Measurements from ENCODE around the gene YWHAE.
"Not testable (repeated sequence)": the region's sequence is repeated elsewhere in the genome, so short reads cannot be mapped to it uniquely, and the experiment has no call there.

YWHAE gene

DNA sequence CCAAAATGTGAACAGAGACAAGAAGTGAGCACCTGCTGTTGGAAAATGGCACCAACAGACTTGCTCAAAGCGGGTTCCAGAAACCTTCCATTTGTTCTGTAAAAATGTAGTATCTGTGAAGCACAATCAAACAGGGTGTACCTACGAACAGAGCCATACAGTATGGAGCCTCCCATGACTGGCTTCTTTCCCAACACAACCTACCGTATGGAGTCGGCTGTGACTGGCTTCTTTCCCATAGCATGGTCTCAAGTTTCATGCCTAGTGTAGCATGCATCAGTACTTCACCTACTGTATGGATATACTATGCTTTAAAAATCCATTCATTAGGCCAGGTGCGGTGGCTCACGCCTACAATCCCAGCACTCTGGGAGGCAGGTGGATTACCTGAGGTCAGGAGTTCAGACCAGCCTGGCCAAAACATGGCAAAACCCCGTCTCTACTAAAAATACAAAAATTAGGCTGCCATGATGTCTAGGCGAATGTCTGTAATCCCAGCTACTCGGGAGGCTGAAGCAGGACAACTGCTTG lies 26.2 kb downstream of the YWHAE start:
- DNase-seq (ENCODE audit: low spot score) = no peak

DNA sequence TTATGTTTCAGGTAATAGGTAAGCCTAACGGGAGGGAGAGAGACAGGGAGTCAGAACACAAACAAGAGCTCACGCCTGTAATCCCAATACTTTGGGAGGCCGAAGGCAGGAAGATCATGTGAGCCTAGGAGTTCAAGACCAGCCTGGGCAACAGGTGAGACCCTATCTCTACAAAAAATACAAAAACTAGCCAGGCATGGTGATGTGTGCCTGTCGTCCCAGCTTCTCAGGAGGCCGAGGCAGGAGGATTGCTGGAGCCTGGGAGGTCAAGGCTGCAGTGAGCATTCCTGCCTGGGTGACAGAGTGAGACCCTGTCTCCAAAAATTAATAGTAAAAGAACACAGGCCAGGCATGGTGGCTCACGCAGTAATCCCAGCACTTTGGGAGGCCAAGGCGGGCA lies 27.4 kb downstream of the YWHAE start:
- no peak for DNase-seq (ENCODE audit: low spot score)

DNA sequence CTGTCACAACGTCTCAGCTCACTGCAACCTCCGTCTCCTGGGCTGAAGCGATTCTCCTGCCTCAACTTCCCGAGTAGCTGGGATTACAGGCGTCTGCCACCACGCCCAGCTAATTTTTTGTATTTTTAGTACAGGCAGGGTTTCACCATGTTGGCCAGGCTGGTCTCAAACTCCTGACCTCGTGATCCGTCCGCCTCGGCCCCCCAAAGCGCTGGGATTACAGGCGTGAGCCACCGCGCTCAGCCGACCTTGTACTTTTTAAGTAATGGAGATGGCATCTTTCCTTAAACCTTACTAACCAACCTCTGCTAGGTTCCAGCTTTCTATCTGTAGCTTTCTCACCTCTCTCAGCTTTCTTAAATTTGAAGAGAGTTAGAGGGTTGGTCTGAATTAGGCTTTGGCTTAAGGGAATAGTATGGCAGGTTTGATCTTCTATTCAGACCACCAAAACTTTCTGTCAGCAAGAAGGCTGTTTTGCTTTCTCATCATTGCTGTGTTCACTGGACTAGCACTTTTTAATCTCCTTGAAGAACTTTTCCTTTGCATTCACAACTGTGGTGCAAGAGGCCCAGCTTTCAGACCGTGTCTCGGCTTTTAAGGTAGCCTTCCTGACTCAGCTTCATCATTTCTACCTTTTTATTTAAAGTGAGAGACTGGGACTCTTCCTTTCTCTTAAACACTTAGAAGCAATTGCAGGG lies 28.0 kb downstream of the YWHAE start:
- no peak for DNase-seq (ENCODE audit: low spot score)

DNA sequence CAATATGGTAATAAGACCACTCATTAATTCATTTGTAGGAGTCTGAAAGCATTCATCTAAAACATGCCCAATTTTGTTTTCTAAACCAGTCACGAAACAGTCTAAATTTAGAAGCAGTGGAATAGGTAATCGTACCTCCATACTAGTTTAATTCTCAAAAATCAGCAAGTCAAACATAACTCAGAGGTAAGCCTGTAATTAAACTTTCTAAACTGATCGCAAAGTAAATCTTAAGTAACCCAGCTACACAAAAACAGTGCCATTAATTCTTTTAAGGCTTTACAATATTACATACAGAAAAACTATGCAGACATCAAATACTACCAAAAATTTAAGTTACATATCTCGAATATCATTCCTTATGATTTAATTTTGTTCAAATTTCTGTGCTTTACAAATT lies 31.4 kb downstream of the YWHAE start:
- DNase-seq (ENCODE audit: low spot score) = no peak

DNA sequence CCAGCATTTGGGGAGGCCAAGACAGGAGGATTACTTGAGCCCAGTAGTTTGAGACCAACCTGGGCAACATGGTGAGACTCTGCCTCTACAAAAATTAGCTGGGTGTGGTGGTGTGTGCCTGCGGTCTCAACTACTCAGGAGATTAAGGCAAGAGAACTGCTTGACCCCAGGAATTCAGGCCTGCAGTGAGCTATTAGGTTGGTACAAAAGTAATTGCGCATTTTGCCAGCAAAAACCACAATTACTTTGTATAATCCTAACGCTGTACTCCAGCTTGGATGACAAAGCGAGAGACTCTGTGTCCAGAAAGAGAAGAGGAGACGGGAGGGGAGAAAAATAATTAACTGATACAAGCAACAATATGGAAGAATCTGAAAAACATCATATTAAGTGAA lies 32.7 kb downstream of the YWHAE start:
- no peak for DNase-seq (ENCODE audit: low spot score)

DNA sequence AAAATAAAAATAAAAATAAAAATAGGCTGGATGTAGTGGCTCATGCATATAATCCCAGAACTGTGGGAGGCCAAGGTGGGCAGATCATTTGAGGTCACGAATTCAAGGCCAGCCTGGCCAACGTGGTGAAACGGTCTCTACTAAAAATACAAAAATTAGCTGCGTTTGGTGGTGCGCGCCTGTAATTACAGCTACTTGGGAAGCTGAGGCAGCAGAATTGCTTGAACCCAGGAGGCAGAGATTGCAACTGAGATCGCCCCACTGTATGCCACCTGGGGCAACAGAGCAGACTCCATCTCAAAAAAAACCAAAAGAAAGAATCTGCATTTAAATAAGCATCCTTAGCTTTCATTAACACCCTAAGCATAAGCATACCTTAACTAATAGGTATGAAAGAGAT lies 33.8 kb downstream of the YWHAE start:
- DNase-seq (ENCODE audit: low spot score) = no peak

DNA sequence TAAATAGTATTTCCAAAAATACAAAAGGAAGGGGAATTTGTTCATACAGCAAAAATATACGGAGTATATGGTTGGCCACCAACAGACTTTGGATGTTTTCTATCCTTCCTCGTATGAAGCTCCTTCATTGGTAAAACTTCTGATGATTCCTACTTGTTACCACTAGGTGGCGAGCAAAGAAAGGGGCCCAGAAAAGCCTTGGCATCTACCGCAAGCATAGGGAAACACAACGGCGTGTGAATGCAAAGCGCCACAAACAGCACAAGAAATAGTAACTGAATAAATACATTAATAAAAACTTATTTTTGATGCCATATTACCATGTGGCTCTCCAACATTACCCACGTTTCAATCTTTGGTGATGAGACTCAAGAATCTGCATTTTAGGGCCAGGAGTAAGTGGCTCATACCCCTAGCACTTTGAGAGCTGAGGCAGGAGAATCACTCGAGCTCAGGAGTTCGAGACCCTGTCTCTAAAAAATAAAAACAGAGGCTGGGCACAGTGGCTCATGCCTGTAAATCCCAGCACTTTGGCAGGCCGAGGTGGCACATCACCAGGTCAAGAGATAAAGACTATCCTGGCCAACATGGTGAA lies 34.5 kb downstream of the YWHAE start:
- peak; percentile 85 for DNase-seq (ENCODE audit: low spot score)

DNA sequence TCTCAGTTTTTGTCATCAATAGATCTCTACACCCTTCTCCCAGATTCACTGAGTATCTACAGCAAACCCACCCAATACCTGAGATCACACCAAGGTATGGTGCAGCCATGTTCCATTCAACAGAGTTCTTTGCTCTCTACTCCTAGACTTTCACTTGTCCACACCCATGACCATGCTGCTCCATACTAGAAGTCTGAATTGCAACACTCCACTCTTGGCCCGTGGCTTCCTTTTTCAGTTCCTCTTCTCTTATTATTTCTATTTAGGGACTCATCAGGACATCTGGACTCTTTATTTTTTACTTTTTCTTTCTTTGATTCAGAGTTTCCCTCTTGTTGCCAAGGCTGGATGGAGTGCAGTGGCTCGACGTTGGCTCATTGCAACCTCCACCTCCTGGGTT lies 37.1 kb downstream of the YWHAE start:
- no peak for DNase-seq (ENCODE audit: low spot score)

DNA sequence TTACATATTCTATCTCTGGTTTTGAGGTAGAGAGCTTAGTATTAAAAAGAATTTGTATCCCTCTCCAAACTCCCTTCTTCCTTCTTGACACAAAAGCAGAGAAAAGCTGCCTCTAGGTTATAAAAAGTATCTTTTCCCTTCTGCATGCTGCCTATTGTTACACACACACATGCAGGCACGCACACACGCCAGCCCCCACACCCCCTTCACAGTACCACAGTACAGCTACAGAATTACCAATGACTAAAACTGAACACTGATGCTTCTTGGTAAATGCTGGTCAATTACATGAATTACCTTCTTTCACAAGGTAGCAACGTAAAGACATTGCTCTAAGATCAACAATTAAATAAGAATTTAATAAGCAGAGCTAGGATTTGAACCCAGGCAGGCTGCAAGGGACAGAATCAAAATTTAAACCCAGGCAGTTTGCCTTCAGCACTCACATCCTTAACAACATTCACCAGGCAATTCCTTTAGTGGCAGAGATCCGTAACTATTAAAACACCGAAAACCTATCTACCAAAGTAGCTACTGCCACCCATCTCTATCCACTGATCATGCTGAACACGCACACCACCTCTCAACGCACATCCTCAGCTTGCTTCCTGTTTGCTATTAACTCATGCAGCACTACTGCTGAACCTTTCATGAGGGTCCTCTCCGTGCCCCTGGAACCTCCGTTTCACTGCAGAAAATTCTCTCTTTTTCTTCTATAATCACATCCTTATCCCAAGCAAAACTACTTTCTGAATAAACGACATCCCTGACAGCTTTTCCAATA lies 37.8 kb downstream of the YWHAE start:
- no peak for DNase-seq (ENCODE audit: low spot score)

DNA sequence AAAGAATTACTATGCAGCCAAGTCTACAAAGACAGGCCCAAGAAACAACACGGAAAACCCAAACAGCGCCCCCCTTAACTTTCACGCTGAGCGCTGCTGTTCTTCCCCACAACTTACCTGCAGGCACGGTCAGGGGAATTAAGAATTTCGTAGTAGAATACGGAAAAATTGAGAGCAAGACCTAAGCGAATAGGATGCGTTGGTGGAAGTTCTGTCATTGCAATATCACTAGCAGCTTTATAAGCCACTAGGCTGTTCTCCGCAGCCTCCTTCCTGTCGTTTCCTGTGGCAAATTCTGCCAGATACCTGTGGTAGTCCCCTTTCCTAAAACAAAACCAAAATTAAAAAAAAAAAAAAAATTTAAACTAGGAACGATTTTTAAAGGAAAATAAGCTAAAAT lies 39.0 kb downstream of the YWHAE start:
- DNase-seq (ENCODE audit: low spot score) = no peak

DNA sequence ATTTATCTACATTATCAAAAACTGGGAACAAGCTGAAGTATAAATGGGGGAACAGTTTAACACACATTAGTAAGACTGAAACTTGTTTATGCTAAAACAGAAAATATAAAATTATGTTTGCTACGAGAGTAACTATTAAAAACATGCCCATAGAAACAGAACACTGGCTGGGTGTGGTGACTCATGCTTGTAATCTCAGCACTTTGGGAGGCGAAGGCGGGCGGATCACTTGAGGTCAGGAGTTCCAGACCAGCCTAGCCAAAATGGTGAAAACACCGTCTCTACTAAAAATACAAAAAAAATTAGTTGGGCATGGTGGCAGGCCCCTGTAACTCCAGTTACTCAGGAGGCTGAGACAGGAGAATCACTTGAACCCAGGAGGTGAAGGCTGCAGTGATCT lies 39.7 kb downstream of the YWHAE start:
- not testable (repeated sequence) for DNase-seq (ENCODE audit: low spot score)

DNA sequence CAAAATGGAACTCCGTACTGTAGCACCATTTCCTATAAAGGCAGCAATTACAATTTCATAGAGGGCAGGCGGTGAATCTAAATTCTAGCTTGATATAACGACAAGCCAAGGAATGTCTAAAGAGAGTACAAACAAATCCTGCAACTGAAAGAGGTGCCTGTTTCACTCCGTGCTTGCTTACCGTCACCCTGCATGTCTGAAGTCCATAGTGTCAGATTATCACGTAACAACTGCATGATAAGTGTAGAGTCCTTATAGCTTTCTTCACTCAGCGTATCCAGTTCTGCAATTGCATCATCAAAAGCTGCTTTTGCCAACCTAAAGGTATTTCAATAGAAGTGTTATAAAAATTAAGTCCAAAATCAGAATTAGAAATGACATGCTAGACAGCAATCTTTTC lies 46.0 kb downstream of the YWHAE start:
- no peak for DNase-seq (ENCODE audit: low spot score)

DNA sequence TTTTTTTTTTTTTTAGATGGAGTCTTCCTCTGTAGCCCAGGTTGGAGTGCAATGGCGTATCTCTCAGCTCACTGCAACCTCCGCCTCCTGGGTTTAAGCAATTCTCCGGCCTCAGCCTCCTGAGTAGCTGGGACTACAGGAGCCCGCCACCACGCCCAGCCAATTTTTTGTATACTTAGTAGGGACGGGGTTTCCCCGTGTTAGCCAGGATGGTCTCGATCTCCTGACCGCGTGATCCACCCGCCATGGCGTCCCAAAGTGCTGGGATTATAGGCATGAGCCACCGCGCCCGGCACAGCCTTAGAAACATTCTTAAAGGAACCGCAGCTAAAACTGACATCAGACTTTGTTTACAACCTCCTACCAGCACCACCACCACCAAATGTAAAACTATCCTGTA lies 47.5 kb downstream of the YWHAE start:
- DNase-seq (ENCODE audit: low spot score) = not testable (repeated sequence)

DNA sequence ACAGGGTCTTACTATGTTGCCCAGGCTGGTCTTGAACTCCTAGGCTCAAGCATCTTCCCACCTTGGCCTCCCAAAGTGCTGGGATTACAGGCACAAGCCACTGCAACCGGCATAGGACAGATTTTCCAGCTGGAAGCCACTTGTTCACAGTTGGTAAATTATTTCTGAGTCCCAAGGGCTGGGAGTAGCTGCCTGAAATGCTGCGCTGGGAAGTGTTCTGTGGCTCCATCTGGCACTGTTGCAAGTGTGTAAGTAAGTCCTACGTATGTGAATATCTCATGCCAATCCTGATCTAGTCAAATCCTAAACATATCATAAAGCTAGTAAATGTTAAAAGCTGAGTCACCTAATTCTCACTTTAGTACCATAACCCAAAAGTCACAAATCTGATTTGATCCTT lies 48.1 kb downstream of the YWHAE start:
- no peak for DNase-seq (ENCODE audit: low spot score)

DNA sequence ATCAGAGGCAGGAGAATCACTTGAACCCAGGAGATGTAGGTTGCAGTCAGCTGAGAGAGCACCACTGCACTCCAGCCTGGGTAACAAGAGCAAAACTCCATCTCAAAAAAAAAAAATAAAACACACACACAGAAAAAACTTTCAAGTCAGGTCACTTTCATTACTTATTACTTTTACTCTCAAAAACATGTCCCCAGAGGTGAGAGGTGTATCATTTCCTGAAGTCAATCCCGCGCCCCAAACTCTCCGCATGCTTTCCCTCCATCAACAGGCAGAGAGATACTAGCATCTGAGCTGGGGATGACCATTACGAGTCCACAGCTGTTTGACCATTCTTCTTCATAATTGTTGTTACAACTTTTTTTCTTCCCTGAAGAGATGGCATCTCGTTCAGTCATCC lies 48.7 kb downstream of the YWHAE start:
- no peak for DNase-seq (ENCODE audit: low spot score)

DNA sequence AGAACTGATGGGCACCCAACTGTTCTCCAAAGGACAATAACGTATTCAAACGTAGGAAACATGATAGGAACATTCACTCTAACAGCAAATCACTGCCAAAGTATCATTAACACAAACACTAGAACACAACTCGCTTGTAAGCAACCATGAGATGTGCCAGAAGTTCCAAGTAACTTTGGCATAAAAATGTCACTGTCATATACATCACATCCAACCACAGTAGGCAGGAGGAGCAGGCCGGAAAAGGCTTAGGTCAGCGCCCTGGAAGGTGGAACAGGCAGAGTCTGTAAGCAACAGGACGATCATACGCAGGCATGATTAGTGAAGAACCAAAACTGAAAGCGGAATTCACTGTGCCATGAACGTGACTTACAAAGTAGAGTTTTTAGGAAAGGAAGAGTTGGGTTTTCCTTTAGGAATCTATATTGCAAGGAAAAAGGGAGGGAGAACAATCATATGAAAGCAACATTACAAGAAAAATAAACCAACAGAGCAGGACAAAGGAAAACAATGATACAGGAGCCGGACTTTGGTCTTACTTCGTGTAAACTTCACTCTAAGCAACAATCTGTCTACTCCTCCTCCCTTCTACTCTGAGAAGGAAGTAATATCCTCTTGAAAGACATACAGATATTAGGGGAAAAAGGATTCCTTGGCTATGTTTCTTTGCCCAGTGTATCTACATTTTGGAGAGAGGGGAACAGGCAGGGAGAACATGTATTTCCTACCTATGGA lies 52.3 kb downstream of the YWHAE start:
- no peak for DNase-seq (ENCODE audit: low spot score)

DNA sequence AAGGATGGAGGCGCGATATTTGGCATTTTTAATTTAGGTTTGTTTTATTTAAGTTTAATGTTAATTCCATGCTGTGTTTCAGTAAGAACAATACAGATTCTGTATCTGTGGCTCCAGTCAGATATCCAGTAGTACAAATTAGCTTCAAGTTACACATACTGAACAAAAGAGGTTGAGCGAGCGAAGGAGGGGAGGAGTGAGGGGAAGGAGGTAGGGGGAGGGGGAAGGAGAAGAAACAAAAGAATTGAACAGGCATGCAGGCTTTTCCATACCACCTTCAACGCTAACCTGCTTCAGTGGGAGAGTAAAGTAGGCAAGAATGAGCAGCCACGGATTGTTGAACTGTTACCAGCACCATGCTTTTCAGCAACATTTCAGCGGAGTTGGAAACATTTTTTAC lies 55.5 kb downstream of the YWHAE start:
- DNase-seq (ENCODE audit: low spot score) = no peak

DNA sequence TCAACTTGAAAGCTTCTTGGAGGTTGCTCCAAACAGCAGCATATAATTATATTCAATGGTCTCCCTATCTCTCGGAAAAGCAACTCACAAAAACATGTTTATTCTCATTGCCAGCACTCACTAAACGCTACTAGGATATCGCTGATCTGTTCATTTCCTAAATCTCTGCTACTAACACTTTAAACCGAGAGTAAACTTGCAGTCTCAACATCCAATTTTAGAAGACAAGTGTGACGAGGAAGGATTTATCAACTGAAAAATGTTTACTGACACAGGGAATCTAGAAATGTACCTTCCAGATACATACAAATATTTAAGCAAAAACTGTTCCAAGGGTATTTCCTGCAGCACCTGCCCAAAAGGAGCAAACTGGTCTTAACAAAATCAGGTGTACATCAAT lies 56.5 kb downstream of the YWHAE start:
- DNase-seq (ENCODE audit: low spot score) = no peak

DNA sequence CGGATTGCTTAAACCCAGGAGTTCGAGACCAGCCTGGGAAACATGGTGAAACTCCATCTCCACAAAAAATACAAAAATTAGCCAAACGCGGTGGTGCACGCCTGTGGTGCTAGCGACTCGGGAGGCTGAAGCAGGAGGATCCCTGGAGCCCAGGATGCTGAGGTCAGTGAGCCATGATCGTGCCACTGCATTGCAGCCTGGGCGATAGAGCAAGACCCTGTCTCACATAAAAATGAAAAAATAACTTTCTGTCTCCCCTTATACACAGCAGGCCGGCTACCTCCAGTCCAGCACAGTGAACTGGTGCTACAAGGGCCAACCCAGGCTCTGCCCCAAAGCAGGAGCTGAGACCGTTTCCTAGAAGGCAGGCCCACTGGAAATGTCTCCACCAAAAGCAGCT lies 59.7 kb downstream of the YWHAE start:
- no peak for DNase-seq (ENCODE audit: low spot score)

DNA sequence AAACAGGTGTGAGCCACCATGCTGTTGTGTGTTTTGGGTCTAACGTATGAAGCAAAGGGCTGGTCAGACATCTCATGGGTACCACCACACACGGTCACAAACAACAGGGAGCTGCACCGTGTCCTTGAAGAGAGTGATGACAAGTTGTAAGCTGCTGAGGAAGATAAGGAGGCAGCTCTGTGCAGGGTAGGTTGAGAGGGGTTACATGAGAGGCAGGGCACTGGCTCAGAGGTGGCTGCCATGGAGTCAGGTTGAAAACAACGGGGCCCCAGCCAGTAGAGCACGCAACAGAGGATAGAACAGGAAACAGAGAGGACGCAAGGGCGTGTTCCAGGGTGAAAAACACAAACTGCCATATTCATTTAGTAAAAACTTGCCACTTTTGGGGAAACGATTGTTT lies 68.3 kb downstream of the YWHAE start:
- no peak for DNase-seq (ENCODE audit: low spot score)

DNA sequence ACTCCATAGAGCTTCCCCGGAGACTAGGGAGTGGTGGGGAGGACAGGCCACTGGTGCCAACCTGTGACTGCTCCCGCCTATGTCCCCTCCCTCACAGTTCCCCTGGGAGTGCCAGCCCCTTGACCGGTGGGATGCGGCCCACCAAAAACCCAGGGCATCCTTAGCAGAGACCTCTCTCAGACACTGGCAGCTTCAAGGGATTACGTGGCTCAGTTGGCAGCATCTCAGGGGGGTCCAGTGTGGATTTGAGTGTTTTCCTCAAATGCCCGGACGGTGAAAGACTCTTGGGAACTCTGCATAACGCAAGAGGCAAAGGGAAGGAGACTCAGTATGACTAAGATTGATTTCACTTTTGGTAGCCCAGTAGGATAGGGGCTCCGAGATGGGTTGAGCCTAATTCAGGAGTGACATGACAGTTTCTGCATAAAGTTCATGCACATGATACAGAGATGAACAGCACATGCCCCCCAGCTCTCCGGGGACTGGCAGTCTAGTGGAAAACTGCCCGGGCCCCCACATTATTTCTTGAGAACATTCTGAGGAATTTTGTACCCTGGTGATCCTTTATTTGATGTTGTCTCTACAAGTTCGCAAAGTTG lies 70.2 kb downstream of the YWHAE start:
- DNase-seq (ENCODE audit: low spot score) = no peak

DNA sequence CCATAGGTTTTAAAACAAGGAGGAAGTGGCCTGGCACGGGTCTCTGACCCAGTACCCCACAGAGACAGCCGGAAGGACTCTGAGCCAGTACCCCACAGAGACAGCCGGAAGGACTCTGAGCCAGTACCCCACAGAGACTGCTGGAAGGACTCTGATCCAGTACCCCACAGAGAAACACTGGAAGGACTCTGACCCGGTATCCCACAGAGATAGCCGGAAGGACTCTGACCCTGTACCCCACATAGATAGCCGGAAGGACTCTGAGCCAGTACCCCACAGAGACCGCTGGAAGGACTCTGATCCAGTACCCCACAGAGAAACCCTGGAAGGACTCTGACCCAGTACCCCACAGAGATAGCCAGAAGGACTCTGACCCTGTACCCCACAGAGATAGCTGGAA lies 71.6 kb downstream of the YWHAE start:
- no peak for DNase-seq (ENCODE audit: low spot score)
